H1 (cell line): Measurements from ENCODE around the gene KCP. TPM values are rescaled to one million over a fixed set of nuclear protein-coding genes. Genes with fewer than 3 reads are reported as not detected.

Experiments used
- CTCF ChIA-PET: fragments of 300-600 bp; sonication (Branson Sonifier 250); formaldehyde crosslinking; loops from one replicate; lab custom pipeline; 2021; ENCODE audit not compliant: partially characterized antibody; lab: Charles Lee
- POLR2A ChIA-PET: fragments of 300-600 bp; sonication (Branson Sonifier 250); formaldehyde crosslinking; loops from one replicate; lab custom pipeline; 2021; ENCODE audit warnings: inconsistent platforms; ENCODE audit not compliant: partially characterized antibody; lab: Charles Lee
- DNase-seq, 2 experiments: peaks; one replicate each; pipeline versions ENCODE4 v3.0.0 to v3.0.0-alpha.2; 2010 to 2022; ENCODE audit warnings: low spot score in 2 of 2, low read depth in 1 of 2, mixed read lengths in 1 of 2
- FAIRE-seq: peaks from 2 replicates; lab custom pipeline; 2011; peaks lifted over from hg19 to GRCh38; lab: Jason Lieb, UNC
- H2AFZ ChIP-seq: 2 replicates; pipeline ENCODE4 v1.8.1; 2012; ENCODE audit warnings: low read length, inconsistent platforms
- H2AK5ac ChIP-seq: 2 replicates; pipeline ENCODE4 v1.6.1; 2013; ENCODE audit warnings: low read depth, low read length
- H2BK120ac ChIP-seq: replicated peaks from 2 replicates; pipeline ENCODE3; 2013; ENCODE audit warnings: low read depth, low read length, inconsistent platforms
- H2BK12ac ChIP-seq: 2 replicates; pipeline ENCODE4 v1.6.1; 2013; ENCODE audit warnings: low read depth, low read length
- H2BK15ac ChIP-seq: 2 replicates; pipeline ENCODE4 v1.6.1; 2013; ENCODE audit warnings: low read length
- H2BK20ac ChIP-seq: 2 replicates; pipeline ENCODE4 v1.6.1; 2013; ENCODE audit warnings: low read length
- H2BK5ac ChIP-seq: 2 replicates; pipeline ENCODE4 v1.6.1; 2013; ENCODE audit warnings: low read depth, low read length
- H3K14ac ChIP-seq: 2 replicates; pipeline ENCODE4 v1.6.1; 2013; ENCODE audit warnings: inconsistent platforms; ENCODE audit not compliant: insufficient read length
- H3K18ac ChIP-seq: 2 replicates; pipeline ENCODE4 v1.6.1; 2013; ENCODE audit warnings: low read length; ENCODE audit errors: extremely low read depth
- H3K23ac ChIP-seq: 2 replicates; pipeline ENCODE4 v1.6.1; 2013; ENCODE audit warnings: inconsistent platforms; ENCODE audit not compliant: insufficient read length
- H3K23me2 ChIP-seq: 2 replicates; pipeline ENCODE4 v1.6.1; 2013; ENCODE audit warnings: low read depth, low read length
- H3K27ac ChIP-seq: 2 replicates; pipeline ENCODE4 v1.6.1; 2011; ENCODE audit warnings: low read depth, low read length, inconsistent platforms
- H3K27me3 ChIP-seq, 4 experiments: replicated peaks in 1 of 4; 1 replicate in 1 of 4; 2 replicates in 3 of 4; pipeline versions ENCODE4 v1.6.1 to v1.8.1; 2011 to 2013; ENCODE audit warnings: low read length in 3 of 4, mild to moderate bottlenecking in 3 of 4, inconsistent platforms in 2 of 4, mixed read lengths in 2 of 4, moderate library complexity in 1 of 4; ENCODE audit not compliant: control insufficient read depth in 3 of 4, insufficient read depth in 3 of 4; ENCODE audit errors: extremely low read depth in 1 of 4
- H3K36me3 ChIP-seq, 4 experiments: 2 replicates each; pipeline versions ENCODE4 v1.6.1 to v1.8.1; 2011 to 2013; ENCODE audit warnings: mild to moderate bottlenecking in 4 of 4, low read length in 3 of 4, moderate library complexity in 2 of 4, control low read depth in 1 of 4, inconsistent platforms in 1 of 4; ENCODE audit not compliant: insufficient read depth in 4 of 4, control insufficient read depth in 2 of 4
- H3K4ac ChIP-seq: replicated peaks from 2 replicates; pipeline ENCODE3; 2013; ENCODE audit warnings: low read length, low read depth, mixed read lengths, inconsistent platforms; ENCODE audit not compliant: insufficient read length
- H3K4me1 ChIP-seq, 4 experiments: replicated peaks in 1 of 4; 1 replicate in 1 of 4; 2 replicates in 3 of 4; pipeline versions ENCODE4 v1.6.1 to v1.8.1; 2011 to 2013; ENCODE audit warnings: low read length in 3 of 4, inconsistent platforms in 2 of 4, mixed read lengths in 1 of 4; ENCODE audit not compliant: insufficient read depth in 4 of 4, control insufficient read depth in 3 of 4
- H3K4me2 ChIP-seq, 2 experiments: 2 replicates each; pipeline versions ENCODE4 v1.6.1 to v1.8.1; 2011 to 2013; ENCODE audit warnings: low read depth in 2 of 2, low read length in 2 of 2, control low read depth in 1 of 2, inconsistent platforms in 1 of 2, mild to moderate bottlenecking in 1 of 2; ENCODE audit not compliant: insufficient read depth in 1 of 2
- H3K4me3 ChIP-seq, 4 experiments: fragments of 200-600, 300-600 bp in 1 of 4; sonication (generic), shearing (Covaris generic), sonication (Bioruptor Twin) in 1 of 4; 2 replicates each; pipeline versions ENCODE4 v1.5.1 to v1.8.1; 2011 to 2016; ENCODE audit warnings: low read length in 4 of 4, low read depth in 3 of 4, control low read depth in 2 of 4, inconsistent platforms in 2 of 4, mild to moderate bottlenecking in 2 of 4, mixed read lengths in 1 of 4, moderate library complexity in 1 of 4; ENCODE audit not compliant: insufficient read depth in 2 of 4; ENCODE audit errors: extremely low read depth in 1 of 4
- H3K56ac ChIP-seq: replicated peaks from 2 replicates; pipeline ENCODE3; 2013; ENCODE audit warnings: low read depth, mild to moderate bottlenecking, mixed read lengths, low read length, inconsistent platforms; ENCODE audit not compliant: insufficient read length
- H3K79me1 ChIP-seq: 2 replicates; pipeline ENCODE4 v1.6.1; 2013; ENCODE audit warnings: low read depth, low read length, control low read depth
- H3K79me2 ChIP-seq, 2 experiments: 2 replicates each; pipeline versions ENCODE4 v1.6.1 to v1.8.1; 2012 to 2013; ENCODE audit warnings: low read length in 2 of 2, mild to moderate bottlenecking in 2 of 2, inconsistent platforms in 1 of 2; ENCODE audit not compliant: insufficient read depth in 2 of 2, control insufficient read depth in 1 of 2
- H3K9ac ChIP-seq, 4 experiments: replicated peaks in 1 of 4; 1 replicate in 1 of 4; 2 replicates in 3 of 4; pipeline versions ENCODE4 v1.6.1 to v1.8.1; 2011 to 2013; ENCODE audit warnings: low read depth in 3 of 4, low read length in 3 of 4, control low read depth in 2 of 4, mild to moderate bottlenecking in 2 of 4, moderate library complexity in 2 of 4, inconsistent platforms in 1 of 4; ENCODE audit errors: extremely low read depth in 1 of 4
- H3K9me3 ChIP-seq, 2 experiments: 2 replicates each; pipeline versions ENCODE4 v1.6.1 to v1.8.1; 2012 to 2013; ENCODE audit warnings: mild to moderate bottlenecking in 2 of 2, moderate library complexity in 2 of 2, control low read depth in 1 of 2, inconsistent platforms in 1 of 2, low read depth in 1 of 2, low read length in 1 of 2, mixed read lengths in 1 of 2; ENCODE audit not compliant: insufficient read depth in 2 of 2
- H4K20me1 ChIP-seq, 2 experiments: replicated peaks in 1 of 2; 2 replicates each; pipeline versions ENCODE3 to v1.8.1; 2011 to 2013; ENCODE audit warnings: inconsistent platforms in 2 of 2, low read length in 2 of 2, mild to moderate bottlenecking in 1 of 2; ENCODE audit not compliant: insufficient read depth in 2 of 2, control insufficient read depth in 1 of 2
- H4K5ac ChIP-seq: 2 replicates; pipeline ENCODE4 v1.6.1; 2013; ENCODE audit warnings: low read length, low read depth, mixed read lengths, inconsistent platforms; ENCODE audit not compliant: insufficient read length
- H4K8ac ChIP-seq: 2 replicates; pipeline ENCODE4 v1.8.0; 2013; ENCODE audit warnings: mild to moderate bottlenecking, moderate library complexity, low read length, inconsistent platforms; ENCODE audit not compliant: insufficient read depth; ENCODE audit errors: extremely low read depth
- H4K91ac ChIP-seq: replicated peaks from 2 replicates; pipeline ENCODE3; 2013; ENCODE audit warnings: low read length, mixed read lengths, inconsistent platforms; ENCODE audit not compliant: insufficient read length
- CHD1 ChIP-seq: IDR thresholded peaks from 2 replicates; pipeline ENCODE4 v1.6.1; 2012; ENCODE audit warnings: low read depth, low read length, improper control_type of control experiment
- CREB1 ChIP-seq: IDR thresholded peaks from 2 replicates; pipeline ENCODE4 v1.6.1; 2012; ENCODE audit warnings: inconsistent platforms
- HDAC2 ChIP-seq, 2 experiments: fragments of 300-600 bp in 1 of 2; sonication (generic) in 1 of 2; IDR thresholded peaks; 2 replicates each; pipeline ENCODE4 v1.6.1; 2011 to 2012; ENCODE audit warnings: low read depth in 2 of 2, low read length in 2 of 2, mild to moderate bottlenecking in 2 of 2, moderate library complexity in 2 of 2, borderline replicate concordance in 1 of 2, inconsistent platforms in 1 of 2
- JUND ChIP-seq: IDR thresholded peaks from 2 replicates; pipeline ENCODE4 v1.6.1; 2011; ENCODE audit warnings: mild to moderate bottlenecking, improper control_type of control experiment, low read length
- RFX5 ChIP-seq: IDR thresholded peaks from 2 replicates; pipeline ENCODE4 v1.6.1; 2011; ENCODE audit warnings: low read depth, low read length, improper control_type of control experiment, borderline replicate concordance
- SAP30 ChIP-seq: fragments of 300-600 bp; sonication (generic); IDR thresholded peaks from 2 replicates; pipeline ENCODE4 v1.7.1; 2012; ENCODE audit warnings: low read length, moderate library complexity, mild to moderate bottlenecking, inconsistent platforms; ENCODE audit not compliant: insufficient read depth, insufficient replicate concordance
- SIRT6 ChIP-seq: IDR thresholded peaks from one replicate; pipeline ENCODE4 v1.7.1; 2012; ENCODE audit warnings: low read length, inconsistent platforms
- SIX5 ChIP-seq: IDR thresholded peaks from 2 replicates; pipeline ENCODE4 v1.6.1; 2011; ENCODE audit warnings: mild to moderate bottlenecking, low read depth, low read length
- SRF ChIP-seq: IDR thresholded peaks from 2 replicates; pipeline ENCODE4 v1.6.1; 2011; ENCODE audit warnings: mild to moderate bottlenecking, low read depth, low read length, moderate library complexity
- TCF12 ChIP-seq: IDR thresholded peaks from 2 replicates; pipeline ENCODE4 v1.6.1; 2011; ENCODE audit warnings: low read depth, mild to moderate bottlenecking, low read length
- WGBS, 2 experiments: shearing (Covaris generic) in 1 of 2; methylation state at CpG; one replicate each; pipeline versions ENCODE4 v1.1.6 to v1.1.7; 2013 to 2015; ENCODE audit warnings: low lambda C conversion rate in 2 of 2, mixed read lengths in 2 of 2, inconsistent platforms in 1 of 2, low coverage in 1 of 2, missing lambda C conversion rate in 1 of 2; ENCODE audit not compliant: insufficient replicate concordance in 2 of 2, insufficient coverage in 1 of 2, insufficient read length in 1 of 2; ENCODE audit errors: extremely low coverage in 1 of 2, missing lambda C conversion rate in 1 of 2; 5-methylcytosine and 5-hydroxymethylcytosine counted together
- polyA plus RNA-seq, 7 experiments: library from polyadenylated mRNA; depleted of rRNA in 3 of 7; stranded (reverse) in 5 of 7; unstranded in 2 of 7; fragments of >200 nt in 5 of 7; fragments of 200-250 nt in 2 of 7; gene quantifications; 1 replicate in 5 of 7; 2 replicates in 1 of 7; 4 replicates in 1 of 7; pipeline versions ENCODE4 v1.2.1 to v1.2.3, GENCODE V29; 2011 to 2013; ENCODE audit warnings: missing spikeins in 2 of 7, mixed read lengths in 2 of 7
- total RNA-seq: library from RNA; stranded (reverse); fragmentation: NEBNext Ultra II Directional; extraction: Animal tissue kit (Norgen Biotek cat#: 25700); gene quantifications from 2 replicates; pipeline ENCODE4 v1.2.1, GENCODE V29; 2021
- TF ChIP-seq, protein P1 (sequence below): IDR thresholded peaks from 2 replicates; pipeline ENCODE4 v1.6.1; 2012; ENCODE audit warnings: inconsistent platforms
- TF ChIP-seq, protein P2 (sequence below): IDR thresholded peaks from 2 replicates; pipeline ENCODE4 v1.6.1; 2012; ENCODE audit warnings: inconsistent platforms

Gene KCP
- total and polyA plus RNA-seq, 2 of the 8 experiments (the other 6 are each of a cell fraction or from before 2014, with no cell fraction given), result 1.3 to 2.0 TPM

DNA sequence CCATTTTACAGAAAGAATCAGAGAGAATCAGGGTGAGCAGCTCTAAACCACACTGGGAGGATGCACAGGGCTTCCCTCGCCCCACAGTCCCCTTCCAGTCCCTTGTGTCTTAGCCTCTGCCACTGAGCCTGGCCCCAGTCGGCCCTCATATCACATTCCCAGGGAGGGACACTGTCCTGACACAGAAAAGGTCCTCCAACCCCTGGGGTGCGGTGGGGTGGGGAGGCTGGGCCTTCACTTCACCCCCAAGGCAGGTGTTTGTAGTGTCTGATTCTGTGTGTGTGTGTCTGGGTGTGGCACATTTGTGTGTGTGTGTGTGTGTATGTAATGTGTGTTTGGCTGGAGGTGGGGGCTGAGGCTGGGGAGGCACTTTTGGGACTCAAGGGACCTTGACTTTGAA is 1.8 kb upstream of the KCP start:
- H3K9ac ChIP-seq, result no peak overlapping the region
- 0 out of 2 replicates have a peak overlapping the region, but pooled peaks have one; percentile 72 for H2BK15ac ChIP-seq
- DNase-seq (peak in 1 of 2 experiments; percentile 39), FAIRE-seq (no peak)
- no peaks in the 10 kb centered on the region for H3K9me3 ChIP-seq
- peaks cover 17% of the 10 kb centered on the region; the same call in 1 of the 2 replicates for H3K23me2 ChIP-seq
- peak overlapping the region; percentile 68; the same call in 1 of the 2 replicates for H2BK12ac ChIP-seq
- no peak overlapping the region for H4K8ac ChIP-seq
- no peak overlapping the region for H3K23ac ChIP-seq
- ChIA-PET POLR2A (interaction anchor here (1.5 to 2.4 kb wide), 3 partner anchors 11 to 142 kb away, joined by 3 to 9 read pairs (median 6); partner anchors contain the start of gene TNPO3), CTCF (interaction anchor here (1.0 to 4.5 kb wide), 10 partner anchors 11 to 179 kb away, joined by 3 to 42 read pairs (median 4); no protein-coding TSS in a partner anchor)
- H3K4me1 ChIP-seq, result peaks cover 4 to 45% (median 20%) of the 10 kb centered on the region in 4 experiments
- H4K20me1 ChIP-seq, result peaks cover 0 to 1% of the 10 kb centered on the region in 2 experiments
- peaks cover 31 to 76% (median 61%) of the 10 kb centered on the region in 4 experiments for H3K27me3 ChIP-seq
- 86% methylated on average over 3 of the region's 3 CpGs; no CpG with 5 or more reads in 1 of the 2 experiments for WGBS, 2 experiments
- H2BK20ac ChIP-seq, result 0 out of 2 replicates have a peak overlapping the region, but pooled peaks have one; percentile 75
- H3K4me3 ChIP-seq, result no peak overlapping the region
- no peak overlapping the region for H2AK5ac ChIP-seq
- H3K79me2 ChIP-seq, result no peaks in the 10 kb centered on the region
- TF ChIP-seq SAP30, result no peak
- no peak for TF ChIP-seq SRF
- TF ChIP-seq, protein P1, sequence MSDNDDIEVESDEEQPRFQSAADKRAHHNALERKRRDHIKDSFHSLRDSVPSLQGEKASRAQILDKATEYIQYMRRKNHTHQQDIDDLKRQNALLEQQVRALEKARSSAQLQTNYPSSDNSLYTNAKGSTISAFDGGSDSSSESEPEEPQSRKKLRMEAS, result no peak
- TF ChIP-seq JUND, result no peak
- no peak for TF ChIP-seq CHD1
- no peak for TF ChIP-seq TCF12
- no peak for TF ChIP-seq SIX5
- no peak for TF ChIP-seq HDAC2 (IDR thresholded peaks at IDR 0.05; ENCODE audit: borderline replicate concordance in 1 of 2, low read depth in 2 of 2, low read length in 2 of 2)
- TF ChIP-seq, protein P2, sequence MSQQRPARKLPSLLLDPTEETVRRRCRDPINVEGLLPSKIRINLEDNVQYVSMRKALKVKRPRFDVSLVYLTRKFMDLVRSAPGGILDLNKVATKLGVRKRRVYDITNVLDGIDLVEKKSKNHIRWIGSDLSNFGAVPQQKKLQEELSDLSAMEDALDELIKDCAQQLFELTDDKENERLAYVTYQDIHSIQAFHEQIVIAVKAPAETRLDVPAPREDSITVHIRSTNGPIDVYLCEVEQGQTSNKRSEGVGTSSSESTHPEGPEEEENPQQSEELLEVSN, result no peak
- no peak for TF ChIP-seq RFX5
- TF ChIP-seq CREB1, result no peak
- TF ChIP-seq SIRT6, result no peak
- no peak overlapping the region for H4K91ac ChIP-seq
- no peak overlapping the region for H2BK5ac ChIP-seq
- no peak overlapping the region for H3K56ac ChIP-seq
- no peak overlapping the region for H2AFZ ChIP-seq
- H3K36me3 ChIP-seq, result no peaks in the 10 kb centered on the region
- no peak overlapping the region for H2BK120ac ChIP-seq
- no peaks in the 10 kb centered on the region for H3K79me1 ChIP-seq
- H3K4ac ChIP-seq, result no peak overlapping the region
- no peak overlapping the region for H3K27ac ChIP-seq
- H3K4me2 ChIP-seq, result no peak overlapping the region; a peak in 1 of 4 replicates
- no peak overlapping the region for H3K18ac ChIP-seq
- no peak overlapping the region for H3K14ac ChIP-seq
- no peak overlapping the region for H4K5ac ChIP-seq
